OCI-LY7 (cell line): ENCODE results near the gene SEMA4D.

Source experiments
- CTCF ChIP-seq: fragments of 200-600 bp; sonication (generic); conservative IDR thresholded peaks from 2 replicates; pipeline ENCODE4 v1.5.1; 2014; ENCODE audit warnings: mild to moderate bottlenecking, antibody characterized with exemption, low read length, moderate library complexity, mixed read lengths
- EZH2phosphoT487 ChIP-seq: fragments of 200-600 bp; sonication (generic); IDR thresholded peaks from 2 replicates; pipeline ENCODE4 v1.6.1; 2018; ENCODE audit warnings: low read depth, borderline replicate concordance, mild to moderate bottlenecking, mixed run types, antibody characterized with exemption, low read length, moderate library complexity, mixed read lengths

- TF ChIP-seq CTCF (no peak), EZH2phosphoT487 (no peak)
These were observed 148.3 kb downstream of the SEMA4D start for GRCh38 chr9:89349607-89350006.
